HG03378 (cell line): Measurements from ENCODE around the gene E2F1.

Experiments
- ATAC-seq: cut with Tn5 transposase; IDR thresholded peaks from one replicate; pipeline ENCODE4 v1.9.1; 2021; ENCODE audit warnings: mild to moderate bottlenecking, moderate library complexity; ENCODE audit not compliant: unreplicated experiment

Gene E2F1

DNA sequence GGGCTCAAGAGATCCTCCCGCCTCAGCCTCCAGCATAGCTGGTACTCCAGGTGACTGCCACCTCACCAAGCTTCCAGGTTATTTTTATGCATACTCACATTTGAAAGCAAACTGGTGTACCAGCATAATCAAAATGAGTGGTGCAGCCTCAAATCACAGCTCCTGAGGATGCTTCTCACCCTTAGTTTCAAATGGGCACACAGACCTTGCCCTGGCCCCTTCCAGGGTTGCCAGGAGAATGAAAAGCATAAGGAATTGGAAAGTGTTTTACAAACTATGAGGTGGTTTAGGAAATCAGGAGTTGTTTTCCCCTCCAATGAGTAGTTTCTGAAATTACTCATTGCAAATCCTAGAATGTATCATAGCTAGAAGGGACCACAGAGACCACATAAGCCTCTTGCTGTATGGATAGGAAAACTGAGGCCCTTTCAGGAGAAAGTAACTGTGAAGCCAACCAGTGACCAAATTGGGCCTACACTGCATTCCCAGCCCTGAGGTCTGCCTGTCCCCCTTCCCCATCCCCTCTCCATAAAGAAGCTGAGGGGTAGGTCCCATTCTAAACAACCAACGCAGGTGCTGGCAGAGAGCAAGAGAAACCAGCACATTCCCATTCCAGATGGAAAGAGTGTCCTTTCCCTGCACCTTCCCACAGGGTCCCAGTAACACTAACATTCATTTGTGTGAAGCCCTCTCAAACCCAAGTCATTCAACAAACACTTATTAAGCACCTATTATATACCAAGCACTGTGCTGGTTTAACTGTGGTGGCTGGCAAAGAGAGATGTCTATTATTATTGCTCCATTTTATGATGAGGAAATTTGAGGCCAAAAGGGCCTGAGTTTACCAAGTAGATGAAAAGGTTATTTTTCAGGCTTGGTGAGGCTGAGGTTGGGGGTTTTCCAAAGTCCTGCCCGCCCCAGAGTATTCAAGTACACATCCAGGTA, 2.1 kb upstream of the E2F1 start:
- no peak for ATAC-seq

DNA sequence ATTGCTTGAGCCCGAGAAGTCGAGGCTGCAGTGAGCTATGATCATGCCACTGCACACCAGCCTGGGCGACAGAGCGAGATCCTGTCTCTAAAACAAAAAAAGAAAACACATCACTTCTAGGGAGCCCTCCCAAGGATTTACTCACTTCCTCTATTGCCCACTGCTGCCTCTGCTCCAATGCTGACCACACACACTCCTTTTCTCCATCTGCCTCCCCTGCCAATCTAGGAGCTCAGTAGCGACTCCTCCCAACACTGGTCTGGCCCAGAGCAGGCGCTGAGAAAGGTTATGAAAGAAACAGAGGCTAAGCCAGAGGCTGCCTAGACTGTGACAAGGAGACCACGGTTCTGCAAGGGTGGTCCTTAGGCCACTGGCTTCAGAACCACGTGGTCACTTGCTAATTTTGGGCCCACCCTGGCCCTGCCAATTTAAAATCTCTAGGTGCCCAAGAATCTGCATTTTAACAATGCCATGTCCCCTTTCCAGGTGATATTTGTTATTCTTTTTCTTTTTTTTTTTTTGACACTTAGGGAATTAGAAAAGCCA, 1.3 kb upstream of the E2F1 start:
- no peak for ATAC-seq

DNA sequence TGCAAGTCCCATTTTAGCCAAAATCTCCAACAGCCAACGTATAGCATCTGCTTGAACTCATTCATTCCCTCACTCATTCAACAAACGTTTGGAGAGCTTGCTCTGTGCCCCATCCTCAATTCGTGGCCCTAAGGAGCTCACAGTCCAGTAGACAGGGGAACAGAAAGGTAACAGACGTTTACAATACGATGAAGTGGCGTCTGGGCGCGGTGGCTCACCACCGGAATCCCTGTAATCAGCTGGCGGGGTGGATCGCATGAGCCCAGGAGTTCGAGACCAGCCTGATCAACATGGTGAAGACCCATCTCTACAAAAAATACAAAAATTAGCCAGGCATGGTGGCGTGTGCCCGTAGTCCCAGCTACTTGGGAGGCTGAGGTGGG, 790 bp upstream of the E2F1 start:
- ATAC-seq: no peak

DNA sequence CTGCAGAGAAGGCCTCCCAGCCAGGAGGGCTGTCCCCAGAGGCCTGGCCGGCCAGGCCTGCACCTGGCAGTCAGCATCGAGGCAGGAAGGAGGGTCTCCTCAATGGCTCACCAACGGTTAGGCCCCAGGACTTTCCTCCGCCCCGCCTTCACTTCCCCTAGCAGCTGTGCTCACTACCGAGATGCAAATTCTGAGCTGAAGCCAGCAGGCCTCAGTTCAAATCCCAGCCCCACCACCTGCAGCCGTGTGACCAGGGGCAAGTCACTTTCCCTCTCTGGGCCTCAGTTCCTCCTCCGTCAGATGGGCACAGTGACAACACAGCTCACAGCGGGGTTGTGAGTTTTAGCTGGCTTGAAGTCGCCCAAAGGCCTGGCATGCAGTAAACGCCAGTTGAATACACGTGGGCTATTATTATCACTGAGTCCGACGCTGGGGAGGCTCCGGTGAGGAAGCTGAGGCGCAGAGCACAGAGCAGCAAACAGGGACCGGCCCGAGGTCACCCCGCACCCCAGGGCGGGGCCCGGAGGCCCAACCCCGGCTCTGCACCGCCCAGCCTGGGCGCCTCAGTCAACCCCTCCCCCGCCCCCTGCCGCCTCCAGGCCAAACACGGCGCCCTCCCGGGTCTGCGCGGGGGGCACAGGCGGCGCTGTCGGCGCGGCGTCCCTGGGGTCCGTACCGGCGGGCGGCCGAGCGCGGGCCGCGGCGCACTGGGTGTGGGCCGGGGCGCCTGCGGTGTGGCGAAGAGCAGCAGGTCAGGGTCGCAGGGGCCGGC, 671 bp downstream of the E2F1 start:
- no peak for ATAC-seq

DNA sequence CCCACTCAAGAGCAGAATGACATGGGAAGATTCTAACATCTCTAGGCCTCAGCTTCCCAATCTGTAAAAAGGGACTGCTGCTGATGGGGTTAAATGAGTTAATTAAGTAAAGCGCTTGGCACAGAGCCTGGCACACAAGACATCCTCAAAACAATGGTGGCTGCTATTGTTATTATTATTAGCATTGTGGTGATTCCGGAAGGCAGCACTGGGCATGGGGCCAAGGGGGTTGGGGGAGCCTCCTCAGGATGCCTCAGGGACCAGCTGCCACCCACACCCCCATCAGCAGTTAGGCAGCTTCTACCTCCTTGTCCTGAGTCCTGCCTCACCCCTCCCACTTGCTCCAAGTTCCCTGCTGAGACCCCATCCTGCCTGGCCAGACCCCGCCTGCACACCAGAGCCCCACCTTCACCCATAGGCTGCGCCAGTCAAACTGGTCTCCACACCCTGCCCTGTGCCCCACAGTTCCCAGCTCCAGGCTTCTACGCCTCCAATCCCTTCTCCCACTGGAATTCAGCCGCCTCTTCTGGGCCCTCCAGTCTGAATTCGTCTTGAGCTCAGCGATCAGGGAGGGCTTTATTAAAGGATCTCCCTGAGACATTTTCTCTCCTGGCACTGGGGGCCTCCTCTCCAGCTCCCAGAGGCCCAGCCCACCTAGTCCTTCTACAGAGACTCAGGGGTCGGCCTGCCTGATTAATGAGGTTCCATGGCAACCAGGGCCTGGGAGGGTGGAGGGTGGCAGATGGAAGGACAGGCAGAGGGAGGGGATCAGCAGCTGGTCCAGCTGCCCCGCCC, 1.5 kb downstream of the E2F1 start:
- ATAC-seq: no peak

DNA sequence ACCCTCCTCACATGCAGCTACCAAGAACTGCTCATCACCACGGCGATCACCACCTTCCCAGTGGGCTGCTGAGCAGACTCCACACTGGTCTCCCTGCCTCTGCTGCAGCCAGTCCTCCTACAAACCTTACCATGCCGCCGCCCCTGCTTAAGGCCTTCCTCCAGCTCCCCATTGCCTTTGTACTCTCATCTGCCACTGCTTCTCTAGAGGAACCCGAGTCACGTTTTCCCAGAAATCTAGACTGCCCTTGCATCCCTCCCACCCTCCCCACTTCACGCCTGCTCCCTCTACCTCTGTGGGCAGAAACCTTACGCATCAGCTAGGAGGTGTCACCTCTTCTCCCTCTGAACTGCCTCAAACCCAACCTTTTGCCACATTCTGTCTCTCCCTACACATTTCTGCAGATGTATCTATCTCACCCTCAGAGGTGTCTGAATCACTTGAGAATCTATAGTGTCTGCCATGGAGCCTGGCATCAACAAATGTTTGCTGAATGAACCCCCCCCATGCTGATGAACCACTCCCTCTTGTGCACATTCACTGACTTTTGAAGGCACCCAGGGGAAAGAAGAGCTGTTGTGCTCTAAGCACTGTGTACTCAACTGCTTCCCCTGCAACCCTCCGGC, 4.3 kb downstream of the E2F1 start:
- no peak for ATAC-seq

DNA sequence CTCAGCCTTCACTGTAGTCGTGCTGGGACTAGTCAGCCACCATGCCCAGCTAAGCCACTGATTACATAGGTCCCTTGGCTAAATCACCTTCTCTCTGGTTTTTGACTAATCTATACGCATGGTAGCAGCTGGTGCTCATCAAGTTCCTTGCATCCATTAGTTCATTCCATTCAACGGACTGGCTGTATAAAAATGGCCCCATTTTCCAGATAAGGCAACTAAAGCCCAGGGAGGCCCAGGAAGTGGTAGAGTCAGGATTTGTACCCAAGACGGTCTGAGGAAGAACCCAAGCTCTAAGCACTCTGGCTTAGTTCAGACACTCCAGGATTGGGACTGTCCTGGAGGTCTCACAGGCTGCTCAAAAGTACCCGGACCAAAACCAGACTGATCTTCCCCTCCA, 4.9 kb downstream of the E2F1 start:
- no peak for ATAC-seq

DNA sequence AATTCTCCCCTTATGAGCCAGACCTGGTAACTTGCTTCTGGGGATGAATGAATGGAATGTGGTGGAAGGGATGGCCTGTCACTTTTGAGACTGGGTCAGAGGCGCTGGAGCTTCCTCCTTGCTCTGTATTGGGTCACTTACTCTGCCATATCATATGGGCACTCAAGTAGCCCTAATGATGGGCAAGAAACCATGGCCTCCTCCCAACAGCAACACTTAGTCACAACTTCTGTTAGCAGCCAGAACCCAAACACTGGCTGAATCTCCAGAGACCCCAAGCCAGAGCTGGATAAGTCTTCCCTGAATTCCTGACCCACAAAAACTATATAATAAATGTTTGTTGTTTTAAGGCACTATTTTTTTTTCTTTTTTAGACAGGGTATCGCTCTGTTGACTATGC, 5.5 kb downstream of the E2F1 start:
- ATAC-seq: no peak

DNA sequence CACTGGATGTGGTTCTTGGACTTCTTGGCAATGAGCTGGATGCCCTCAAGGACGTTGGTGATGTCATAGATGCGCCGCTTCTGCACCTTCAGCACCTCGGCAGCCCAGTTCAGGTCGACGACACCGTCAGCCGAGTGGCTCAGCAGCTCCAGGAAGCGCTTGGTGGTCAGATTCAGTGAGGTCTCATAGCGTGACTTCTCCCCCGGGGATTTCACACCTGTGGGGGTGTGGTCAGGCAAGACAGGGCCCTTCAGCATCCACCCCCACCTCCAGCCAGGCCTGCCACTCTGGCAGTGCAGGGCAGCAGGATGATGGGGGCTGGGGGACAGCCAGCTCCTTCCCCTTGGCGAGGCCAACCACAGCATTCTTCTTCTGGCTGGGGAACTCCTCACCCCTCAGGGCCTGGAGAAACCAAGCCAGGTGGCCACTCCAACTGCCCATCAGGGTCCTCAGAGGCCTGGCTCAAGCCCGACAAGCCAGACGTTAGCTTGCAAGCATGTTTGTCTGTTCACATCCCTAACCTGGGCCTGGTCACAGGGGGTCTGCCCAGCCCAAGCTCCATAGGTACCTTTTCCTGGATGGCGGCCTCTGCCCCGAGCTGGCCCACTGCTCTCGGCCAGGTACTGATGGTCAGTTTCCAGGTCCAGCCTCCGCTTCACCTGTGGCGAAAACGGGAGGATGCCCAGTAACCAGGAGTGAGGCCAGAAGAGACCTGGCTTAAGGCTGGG, 6.3 kb downstream of the E2F1 start:
- ATAC-seq: no peak

DNA sequence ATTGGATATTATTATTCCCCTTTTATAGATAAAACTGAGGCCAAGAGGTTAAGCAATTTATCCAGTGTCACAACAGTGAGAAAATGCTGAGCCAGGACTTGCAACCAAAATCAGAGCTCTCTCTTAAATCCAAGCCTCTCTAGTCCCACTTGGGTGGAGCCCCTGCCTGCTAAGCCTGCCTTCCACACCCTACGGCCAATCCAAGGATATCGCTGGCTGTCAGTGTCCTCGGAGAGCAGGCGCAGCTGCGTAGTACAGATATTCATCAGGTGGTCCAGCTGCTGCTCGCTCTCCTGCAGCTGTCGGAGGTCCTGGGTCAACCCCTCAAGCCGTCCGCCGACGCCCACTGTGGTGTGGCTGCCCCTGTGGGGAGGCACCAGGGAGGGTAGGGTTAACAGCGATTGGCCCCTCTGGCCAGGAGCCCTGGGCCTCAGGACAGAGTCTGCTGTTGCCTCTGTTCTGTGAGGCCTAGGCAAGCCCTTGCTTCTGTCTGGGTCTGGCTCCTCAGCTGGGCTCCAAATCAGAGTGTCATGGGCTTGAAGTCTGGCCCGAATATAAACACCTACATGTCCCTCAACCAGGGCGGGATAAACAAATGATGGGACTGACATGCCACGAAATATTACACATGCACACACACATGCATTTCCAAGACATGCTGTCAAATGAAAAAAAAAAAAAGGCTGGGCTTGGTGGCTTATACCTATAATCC, 8.0 kb downstream of the E2F1 start:
- ATAC-seq: no peak

DNA sequence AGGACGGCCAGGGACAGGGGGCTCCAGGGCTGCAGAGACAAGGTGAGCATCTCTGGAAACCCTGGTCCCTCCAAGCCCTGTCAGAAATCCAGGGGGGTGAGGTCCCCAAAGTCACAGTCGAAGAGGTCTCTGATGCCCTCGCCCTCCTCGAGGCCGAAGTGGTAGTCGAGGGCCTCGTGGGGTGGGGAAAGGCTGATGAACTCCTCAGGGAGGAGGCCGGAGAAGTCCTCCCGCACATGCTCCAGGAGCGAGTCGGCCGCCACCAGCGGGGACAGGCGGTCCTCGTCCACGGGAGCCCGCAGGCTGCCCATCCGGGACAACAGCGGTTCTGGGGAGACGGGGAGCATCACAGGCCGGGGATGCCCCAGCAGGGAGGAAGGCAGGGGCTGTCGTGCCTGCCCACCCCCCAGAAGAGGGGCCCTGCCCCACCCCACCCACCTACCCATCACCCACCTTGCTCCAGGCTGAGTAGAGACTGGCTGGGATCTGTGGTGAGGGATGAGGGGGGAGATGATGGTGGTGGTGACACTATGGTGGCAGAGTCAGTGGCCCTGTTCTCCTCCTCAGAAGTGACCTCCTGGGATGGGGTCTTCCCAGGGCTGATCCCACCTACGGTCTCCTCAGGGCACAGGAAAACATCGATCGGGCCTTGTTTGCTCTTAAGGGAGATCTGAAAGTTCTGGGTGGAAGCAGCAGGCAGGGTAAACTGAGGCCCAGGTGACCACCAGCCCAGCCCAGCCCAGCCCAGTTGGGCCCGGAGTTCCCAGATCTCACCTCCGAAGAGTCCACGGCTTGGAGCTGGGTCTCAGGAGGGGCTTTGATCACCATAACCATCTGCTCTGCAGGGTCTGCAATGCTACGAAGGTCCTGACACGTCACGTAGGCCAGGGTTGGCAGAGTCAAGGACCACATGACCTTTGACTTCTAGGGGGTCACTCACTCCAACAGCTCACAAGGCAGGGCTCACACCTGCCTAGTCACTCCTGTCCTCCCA, 9.2 kb downstream of the E2F1 start:
- ATAC-seq: no peak

DNA sequence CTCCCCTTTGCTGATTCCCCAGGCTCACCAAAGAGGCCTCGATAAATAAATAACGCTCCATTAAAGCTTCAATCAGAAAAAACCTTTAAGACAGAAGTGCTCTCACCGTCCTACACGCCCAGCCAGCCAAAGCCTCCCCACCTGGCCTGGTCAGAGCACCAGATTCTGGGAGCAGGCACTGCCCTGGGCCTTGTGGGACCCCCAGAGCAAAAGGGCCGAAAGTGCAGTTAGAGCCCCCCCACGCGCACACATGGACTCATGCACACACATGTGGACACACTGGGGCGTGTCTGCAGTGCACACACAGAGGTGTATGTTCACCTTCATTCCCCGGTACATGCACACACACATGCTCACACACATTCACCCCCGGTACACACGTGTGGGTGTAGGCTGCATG, 10.1 kb downstream of the E2F1 start:
- ATAC-seq: no peak

DNA sequence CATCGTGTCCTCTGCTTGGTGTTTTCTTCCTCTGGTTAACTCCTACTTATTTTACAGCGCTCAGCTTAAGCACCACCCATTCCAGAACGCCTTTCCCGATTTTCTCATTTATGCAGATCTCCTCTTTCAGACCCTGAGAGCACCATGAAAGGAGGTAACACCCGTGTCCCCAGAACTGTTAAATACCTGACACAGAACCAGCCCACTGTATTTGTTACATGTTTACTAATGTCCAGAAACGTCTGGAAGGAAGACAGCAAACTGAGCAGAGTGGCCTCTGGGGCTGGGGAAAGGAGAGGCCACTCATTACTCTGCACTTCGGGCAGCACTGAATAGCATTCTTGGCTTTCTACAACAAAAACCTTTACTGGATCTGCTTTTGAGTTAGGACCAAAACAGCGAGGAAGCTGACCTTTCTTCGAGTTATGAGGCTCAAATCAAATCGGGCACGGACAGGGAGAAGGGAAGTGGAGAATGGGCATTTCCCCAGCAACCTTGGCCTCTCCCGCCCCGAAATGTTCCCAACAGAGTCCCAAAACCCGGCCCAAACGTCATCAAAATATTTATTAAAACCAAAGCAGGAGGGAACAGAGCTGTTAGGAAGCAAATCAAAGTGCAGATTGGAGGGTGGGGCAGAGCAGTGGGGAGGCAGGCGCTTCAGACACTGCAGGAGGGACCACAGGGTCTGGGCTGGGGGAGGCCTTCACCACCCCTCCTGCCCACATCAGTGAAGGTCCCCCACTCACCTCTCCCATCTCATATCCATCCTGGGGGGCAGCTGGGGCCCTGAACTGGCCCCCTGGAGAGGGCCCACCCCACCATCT, 10.8 kb downstream of the E2F1 start:
- no peak for ATAC-seq

DNA sequence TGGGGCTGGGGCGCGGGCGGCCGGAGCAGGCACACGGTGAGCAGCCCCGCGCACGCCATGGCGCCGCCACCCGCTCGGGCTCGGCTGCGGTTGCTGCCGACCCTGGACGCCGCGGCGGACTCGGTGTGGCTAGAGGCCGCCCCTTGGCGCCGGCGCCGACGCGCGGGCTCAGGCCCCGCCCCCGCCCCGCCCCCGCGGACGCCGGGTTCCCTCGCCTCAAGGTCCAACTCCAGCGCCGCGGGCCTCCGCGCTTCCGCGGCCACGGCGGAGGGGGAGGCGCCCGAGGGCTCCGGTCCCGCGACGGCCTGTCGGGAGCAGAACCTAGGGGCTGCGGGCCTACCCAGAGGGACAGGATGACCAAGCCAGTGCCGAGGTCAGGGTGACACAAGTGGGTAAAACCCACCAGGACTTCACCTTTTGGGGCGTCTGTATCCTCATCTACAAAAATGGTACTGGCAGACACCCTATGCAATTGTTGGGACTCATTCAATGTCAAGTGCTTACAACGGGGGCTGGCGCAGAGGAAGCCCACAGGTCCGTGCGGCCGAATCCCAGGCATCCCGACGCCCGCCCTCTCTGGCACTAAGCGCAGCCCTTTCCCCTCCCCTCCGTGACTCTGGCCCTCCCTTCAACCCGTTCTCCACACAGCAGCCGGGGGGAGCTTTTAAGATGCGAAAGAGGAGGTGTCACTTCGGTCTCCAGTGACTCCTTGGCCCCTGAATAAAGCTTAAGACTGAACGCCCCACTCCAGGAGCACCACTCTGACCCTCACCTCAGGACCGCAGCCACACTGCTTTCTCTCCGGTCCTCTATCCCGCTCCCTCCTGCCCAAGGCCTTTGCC, 11.7 kb downstream of the E2F1 start, which contains the start of gene NECAB3:
NECAB3 (minus strand) TSS at position 135 of the 842 bp plus-strand sequence; CDS start at position 59, 76 bp downstream.
- ATAC-seq: no peak

DNA sequence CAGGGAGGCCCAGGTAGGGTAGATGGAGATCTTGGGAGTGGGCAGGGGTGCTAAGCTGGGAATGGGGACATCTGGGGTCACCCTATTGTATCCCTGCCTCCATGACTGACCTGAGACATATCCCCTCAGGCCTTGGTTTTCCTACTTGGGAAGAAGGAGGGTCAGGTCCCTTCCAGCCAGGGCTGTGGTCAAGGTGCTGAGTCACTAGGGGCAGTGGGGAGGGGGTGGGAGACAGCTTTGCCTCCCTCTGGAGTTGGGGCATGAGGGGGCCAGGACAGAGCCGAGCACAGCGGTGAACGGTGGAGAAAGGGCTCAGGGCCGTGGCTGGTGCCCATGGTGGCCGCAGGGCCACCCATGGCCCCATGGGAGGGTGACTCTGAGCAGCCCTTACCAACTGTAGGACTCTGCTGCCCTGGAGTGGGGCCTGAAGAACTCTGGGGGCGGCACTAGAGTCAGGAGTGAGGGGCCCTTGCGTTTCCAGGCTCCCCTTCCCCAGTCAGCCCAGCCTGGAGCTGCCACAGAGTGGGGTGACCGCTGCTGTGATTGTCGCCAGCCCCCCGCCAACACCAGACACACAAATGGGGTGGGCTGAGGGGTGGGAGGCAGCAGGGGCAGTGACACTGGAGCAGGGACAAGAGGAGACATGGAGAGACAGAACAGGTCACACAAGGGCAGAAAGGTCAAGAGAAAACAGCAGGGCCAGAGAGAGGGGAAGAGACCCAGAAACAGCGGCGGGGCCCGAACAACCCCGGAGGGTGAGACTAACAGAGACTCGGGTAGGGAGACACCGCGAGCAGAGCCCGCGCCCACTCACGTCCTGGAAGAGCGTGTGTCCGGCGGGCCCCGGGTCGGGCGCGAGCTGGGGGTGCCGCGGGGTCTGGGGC, 12.5 kb downstream of the E2F1 start:
- no peak for ATAC-seq
